GM11168 (cell line): ENCODE results near the gene AVP.
"Not testable (repeated sequence)": the region's sequence is repeated elsewhere in the genome, so short reads cannot be mapped to it uniquely, and the experiment has no call there.

Experiments used
- in situ Hi-C: fragments of 300-500 bp; cut with MboI; formaldehyde crosslinking; loops from one replicate; pipeline ENCODE4 v1.12.0; 2022; ENCODE audit warnings: low sequenced_read_pairs; ENCODE audit not compliant: unreplicated experiment

The AVP gene

DNA sequence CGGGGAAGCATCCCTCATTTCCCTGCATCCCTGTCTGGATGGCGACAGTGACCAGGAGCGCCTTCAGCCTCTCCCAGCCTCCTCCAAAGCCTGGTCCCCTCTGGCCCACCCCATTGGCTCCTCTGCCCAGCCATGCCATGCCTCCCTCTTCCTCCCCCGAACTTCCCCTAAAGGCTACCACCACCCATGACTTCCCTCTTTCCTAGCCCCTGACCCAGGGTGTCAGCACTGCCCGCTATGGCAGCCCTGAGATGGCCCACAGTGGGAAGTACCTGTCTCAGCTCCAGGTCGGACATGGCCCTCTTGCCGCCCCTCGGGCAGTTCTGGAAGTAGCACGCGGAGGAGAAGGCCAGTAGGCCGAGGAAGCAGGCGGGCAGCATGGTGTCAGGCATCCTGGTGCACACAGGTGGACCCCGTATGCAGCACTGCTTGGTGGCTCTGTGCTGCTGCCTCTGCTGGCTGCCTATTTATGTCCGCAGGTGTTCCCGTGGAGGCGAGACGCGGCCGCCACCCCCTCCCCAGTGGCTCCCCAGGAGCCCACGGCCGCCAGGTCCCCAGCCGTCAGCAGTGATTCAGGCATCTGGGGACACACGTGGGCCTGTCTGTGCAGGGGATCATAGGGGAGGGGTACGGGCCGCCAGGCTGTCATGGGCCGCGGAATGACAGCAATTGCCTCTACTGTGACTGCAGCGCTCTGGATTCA lies at the start of gene AVP:
TSS of gene AVP (minus strand) at position 442 of the 703 bp plus-strand sequence. CDS start at position 392, 50 bp downstream.
- in situ Hi-C loops: no loop called here

DNA sequence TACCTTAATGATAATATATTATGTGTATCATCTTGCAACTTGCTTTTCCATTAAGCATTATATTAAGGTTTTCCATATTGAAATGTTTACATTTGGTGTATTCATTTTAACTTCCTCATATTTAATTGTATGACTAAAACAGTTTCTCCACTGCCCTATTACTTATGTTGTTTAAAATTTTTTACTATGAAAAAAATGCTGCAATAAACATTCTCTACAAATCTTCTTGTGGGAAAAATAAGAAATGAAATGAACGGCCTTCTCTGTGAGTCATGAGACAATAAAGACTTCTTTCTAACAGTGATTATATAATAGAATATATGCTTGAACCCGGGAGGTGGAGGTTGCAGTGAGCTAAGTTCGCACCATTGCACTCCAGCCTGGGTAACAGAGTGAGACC lies 49.6 kb upstream of the AVP start:
- in situ Hi-C loops: no loop called here

DNA sequence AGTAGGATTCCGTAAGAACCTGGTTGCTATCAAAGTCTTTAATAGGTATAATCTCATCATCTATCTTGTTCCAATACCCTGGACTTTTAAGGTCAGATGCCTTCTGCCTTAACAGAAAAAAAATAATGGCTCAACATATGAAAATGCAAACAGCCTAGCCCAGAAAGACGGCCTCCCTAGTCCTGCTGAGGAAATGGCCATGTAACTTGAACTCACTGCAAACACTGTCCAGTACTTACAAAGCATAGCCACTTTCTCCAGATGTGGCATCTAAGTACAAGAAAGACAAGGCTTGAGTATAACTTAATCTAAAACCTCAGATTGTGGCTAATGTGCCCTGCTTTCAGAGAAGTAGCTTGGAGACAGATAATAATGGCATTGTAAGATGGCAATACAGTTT lies 48.6 kb upstream of the AVP start:
- in situ Hi-C loops: no loop called here

DNA sequence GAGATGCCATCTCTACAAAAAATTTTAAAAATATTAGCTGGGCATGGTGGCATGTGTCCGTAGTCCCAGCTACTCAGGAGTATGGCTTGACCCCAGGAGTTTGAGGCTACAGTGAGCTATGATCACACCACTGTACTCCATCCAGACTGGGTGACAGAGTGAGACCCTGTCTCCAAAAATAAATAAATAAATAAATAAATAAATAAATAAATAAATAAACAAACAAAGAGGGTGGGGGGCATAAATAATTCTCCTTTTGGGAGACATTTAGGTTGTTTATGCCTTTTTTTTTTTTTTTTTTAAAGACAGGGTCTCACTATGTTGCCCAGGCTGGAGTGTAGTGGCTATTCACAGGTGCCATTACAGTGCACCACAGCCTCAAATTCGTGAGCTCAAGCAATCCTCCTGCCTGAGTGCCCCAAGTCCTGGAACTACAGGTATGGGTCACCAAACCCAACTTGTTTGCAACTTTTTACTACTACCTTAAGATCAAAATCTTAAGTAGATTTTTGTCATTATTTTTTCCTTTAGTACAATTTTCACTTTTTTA lies 45.6 kb upstream of the AVP start:
- in situ Hi-C loops: no loop called here

- in situ Hi-C loops: no loop called here
These were observed 44.6 kb upstream of the AVP start for GRCh38 chr20:3129094-3129493.

DNA sequence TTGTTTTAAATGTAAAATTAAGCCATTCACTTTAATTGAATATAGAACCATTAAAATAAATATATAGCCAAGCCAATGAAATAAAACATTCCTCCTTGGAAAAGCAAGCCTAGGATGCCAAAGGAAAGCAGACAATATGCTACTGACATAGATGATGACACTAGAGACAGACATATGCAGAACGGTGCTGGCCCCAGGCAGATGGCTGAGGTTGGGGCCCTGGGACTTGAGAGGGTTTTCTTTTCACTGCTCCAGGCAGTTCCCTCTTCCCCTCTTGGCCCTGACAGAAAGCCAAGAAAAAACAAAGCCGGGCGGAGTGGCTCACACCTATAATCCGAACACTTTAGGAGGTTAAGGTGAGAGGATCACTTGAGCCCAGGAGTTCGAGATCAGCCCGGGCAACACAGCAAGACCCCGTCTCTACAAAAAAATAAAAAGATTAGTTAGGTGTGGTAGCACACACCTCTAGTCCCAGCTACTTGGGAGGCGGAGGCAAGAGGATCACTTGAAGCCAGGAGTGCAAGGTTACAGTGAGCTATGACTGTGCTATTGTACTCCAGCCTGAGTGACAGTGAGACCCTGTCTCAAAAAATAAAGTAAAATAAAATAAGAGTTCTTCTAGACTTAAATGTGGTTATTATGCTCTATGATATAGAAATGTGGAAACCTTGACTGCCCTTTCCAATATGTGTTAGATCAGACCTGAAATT lies 43.9 kb upstream of the AVP start:
- in situ Hi-C loops: no loop called here

DNA sequence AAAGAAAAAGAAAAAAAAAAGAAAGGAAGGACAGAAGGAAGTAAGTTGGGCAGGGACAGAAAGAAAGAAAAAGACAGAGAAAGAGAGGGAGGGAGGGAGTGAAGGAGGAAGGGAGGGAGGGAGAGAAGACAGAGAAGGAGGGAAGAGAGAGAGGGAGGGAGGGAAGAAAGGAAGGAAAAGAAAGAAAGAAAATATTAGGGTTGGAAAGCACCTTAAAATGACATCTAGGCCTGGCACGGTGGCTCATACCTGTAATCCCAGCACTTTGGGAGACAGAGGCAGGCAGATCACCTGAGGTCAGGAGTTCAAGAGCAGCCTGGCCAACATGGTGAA lies 42.0 kb upstream of the AVP start:
- in situ Hi-C loops: no loop called here

- in situ Hi-C loops: not testable (repeated sequence)
These were observed 41.4 kb upstream of the AVP start for GRCh38 chr20:3125776-3126526.

- in situ Hi-C loops: not testable (repeated sequence)
These were observed 40.4 kb upstream of the AVP start for GRCh38 chr20:3124773-3125560.

DNA sequence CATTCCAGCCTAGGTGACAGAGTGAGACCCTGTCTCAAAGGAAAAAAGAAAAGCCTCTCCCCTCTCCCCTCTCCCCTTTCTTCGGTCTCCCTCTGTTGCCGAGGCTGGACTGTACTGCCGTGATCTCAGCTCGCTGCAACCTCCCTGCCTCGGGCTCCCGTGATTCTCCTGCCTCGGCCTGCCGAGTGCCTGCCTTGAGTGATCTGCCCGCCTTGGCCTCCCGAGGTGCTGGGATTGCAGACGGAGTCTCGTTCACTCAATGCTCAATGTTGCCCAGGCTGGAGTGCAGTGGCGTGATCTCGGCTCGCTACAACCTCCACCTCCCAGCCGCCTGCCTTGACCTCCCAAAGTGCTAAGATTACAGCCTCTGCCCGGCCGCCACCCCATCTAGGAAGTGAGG lies 39.6 kb upstream of the AVP start:
- in situ Hi-C loops: not testable (repeated sequence)

- in situ Hi-C loops: no loop called here
These were observed 39.0 kb upstream of the AVP start for GRCh38 chr20:3123542-3123941.

GRCh38 chr20:3121955-3122610 lies 37.6 kb upstream of the AVP start:
- in situ Hi-C loops: no loop called here

DNA sequence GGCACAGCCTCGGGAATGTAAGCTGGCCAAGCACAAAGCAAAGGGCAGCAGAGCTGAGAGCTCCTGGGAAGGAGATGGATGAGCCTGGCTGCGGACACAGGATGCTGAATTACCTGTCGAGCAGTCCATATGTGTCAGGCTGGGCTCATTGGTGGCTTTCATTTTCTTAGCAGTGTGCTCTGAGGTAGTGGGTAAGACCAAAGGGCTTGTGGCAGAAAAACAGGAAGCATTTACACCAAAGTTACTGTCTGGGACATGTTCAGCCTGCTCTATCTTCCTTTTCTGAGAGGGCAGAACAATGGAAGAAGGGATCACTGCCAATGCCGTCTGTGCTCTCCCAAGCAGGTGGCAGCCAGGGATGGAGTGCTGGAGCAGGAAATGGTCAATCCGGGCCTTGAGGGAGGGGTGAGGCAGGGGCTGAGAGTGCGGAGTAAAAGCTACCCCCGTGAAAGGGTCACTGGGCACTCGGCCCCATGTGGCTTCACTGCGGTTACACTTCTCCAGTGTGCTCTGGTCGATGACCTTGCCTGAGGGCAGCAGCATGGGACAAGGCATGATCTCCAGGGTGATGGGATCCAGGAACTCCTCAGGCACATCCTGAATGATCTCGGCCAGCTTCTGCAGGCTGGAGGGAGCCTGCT lies 36.9 kb upstream of the AVP start:
- in situ Hi-C loops: no loop called here

DNA sequence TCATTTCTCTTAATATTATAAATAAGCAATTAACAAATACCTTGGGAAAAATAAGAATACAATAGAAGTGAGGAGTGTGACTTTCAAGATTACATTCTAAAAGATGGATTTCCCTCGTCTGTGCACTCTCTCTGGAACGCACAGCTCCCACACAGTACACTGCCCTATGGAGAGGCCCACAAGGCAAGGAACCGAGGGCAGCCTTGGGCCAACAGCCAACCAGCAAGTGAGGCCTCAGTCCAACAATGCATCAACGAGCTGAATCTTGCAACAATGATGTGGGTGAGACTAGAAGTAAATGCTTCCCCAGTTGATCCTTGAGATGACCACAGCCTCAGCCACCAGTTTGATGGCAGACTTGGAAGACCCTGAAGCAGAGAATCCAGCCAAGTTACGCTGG lies 34.5 kb upstream of the AVP start:
- in situ Hi-C loops: no loop called here

DNA sequence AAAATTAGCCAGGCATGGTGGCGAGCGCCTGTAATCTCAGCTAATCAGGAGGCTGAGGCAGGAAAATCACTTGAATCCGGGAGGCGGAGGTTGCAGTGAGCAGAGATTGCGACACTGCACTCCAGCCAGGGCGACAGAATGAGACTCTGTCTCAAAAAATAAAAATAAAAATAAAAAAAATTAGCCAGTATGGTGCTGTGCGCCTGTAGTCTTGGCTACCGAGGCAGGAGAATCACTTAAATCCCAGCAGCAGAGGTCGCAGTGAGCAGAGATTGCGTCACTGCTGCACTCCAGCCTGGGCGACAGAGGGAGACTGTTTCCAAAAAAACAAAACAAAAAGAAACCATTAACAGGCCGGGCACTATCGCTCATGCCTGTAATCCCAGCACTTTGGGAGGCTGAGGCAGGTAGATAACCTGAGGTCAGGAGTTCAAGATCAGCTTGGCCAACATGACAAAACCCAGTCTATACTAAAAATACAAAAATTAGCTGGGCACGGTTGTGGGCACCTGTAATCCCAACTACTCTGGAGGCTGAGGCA lies 33.4 kb upstream of the AVP start:
- in situ Hi-C loops: not testable (repeated sequence)

DNA sequence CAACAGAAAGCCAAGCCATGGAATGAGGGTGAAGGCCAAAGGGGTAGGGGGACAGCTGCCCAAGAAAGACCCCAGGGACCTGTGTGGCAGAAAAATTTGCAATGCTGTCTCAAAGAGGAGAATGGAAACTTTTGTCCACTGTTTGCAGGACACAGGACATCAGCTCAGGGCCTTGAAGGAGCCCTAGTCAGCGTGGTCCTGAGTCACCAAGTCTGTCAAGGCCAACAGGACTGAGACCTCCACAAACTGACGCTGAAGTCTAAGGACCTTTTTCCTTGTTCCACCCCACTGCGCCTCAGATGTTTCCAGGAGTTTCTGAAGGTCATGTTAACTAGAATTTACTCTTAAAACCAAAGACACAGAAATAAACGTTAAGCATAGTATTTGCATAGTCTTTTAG lies 31.8 kb upstream of the AVP start:
- in situ Hi-C loops: no loop called here

- in situ Hi-C loops: no loop called here
These were observed 30.9 kb upstream of the AVP start for GRCh38 chr20:3115190-3116107.

DNA sequence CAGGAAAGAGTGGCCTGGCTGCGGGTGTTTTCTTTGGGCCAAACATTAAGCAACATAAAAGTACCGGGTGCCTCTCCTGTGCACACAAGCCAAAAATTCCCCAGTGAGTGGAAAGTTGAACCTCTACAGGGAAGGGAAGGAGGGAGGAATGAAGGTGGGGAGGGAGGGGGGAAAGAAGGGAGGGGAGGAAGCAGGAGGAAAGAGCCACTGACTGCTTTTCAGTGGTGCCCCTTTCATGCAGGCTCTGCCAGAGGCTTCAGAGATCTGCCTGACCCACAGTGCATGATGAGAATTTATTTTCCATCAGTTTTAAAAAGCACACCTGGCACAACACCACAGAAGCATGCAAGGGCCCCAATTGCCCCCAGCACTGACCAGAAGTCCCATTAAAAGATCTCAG lies 27.5 kb upstream of the AVP start:
- in situ Hi-C loops: no loop called here
